HCT116 (cell line): ENCODE data around the gene TMED10. TPM values are rescaled to one million over a fixed set of nuclear protein-coding genes. Genes with fewer than 3 reads are reported as not detected.

Experiments
- ATAC-seq: fragments of 200-7000 bp; cut with Tn5 transposase; 2 replicates; pipeline ENCODE4 v1.9.1; 2020; ENCODE audit warnings: mild to moderate bottlenecking, moderate library complexity
- BruUV-seq: library from RNA; stranded (reverse); fragments of 400-500 nt; replicated peaks from 2 replicates; lab custom pipeline; 2021; lab: Mats Ljungman, UMichigan
- CTCF ChIA-PET: fragments of 300-600 bp; sonication (Branson Sonifier 250); formaldehyde crosslinking; loops from one replicate; lab custom pipeline; 2021; ENCODE audit warnings: antibody characterized with exemption; lab: Charles Lee
- POLR2A ChIA-PET: fragments of 300-600, 350-600 bp; sonication (Branson Sonifier 250); formaldehyde crosslinking; loops from one replicate; lab custom pipeline; 2021; ENCODE audit warnings: antibody characterized with exemption; lab: Charles Lee
- RAD21 ChIA-PET, 2 experiments: fragments of 300-600 bp; sonication (Branson Sonifier 250); formaldehyde crosslinking; loops; one replicate each; lab custom pipeline; 2023; ENCODE audit warnings: low total read pairs in 2 of 2; ENCODE audit not compliant: uncharacterized antibody in 2 of 2, unreplicated experiment in 2 of 2, low non-redundant PET in 1 of 2; lab: Charles Lee
- DNase-seq: peaks from one replicate; pipeline ENCODE4 v3.0.0-alpha.2; 2010; ENCODE audit warnings: low read depth, low spot score
- H2AFZ ChIP-seq: fragments of 200-600 bp; shearing (Covaris generic), sonication (generic); 2 replicates; pipeline ENCODE4 v1.6.1; 2017; ENCODE audit warnings: low read depth, mixed run types, mixed read lengths, antibody characterized with exemption, low read length; ENCODE audit not compliant: poor library complexity, severe bottlenecking
- H3K27ac ChIP-seq: 2 replicates; pipeline ENCODE4 v1.5.1; 2012; ENCODE audit warnings: low read depth, low read length
- H3K27me3 ChIP-seq: fragments of 200-600 bp; sonication (generic); 2 replicates; pipeline ENCODE4 v1.6.1; 2016; ENCODE audit warnings: mixed run types, low read length, mixed read lengths; ENCODE audit not compliant: insufficient read depth
- H3K36me3 ChIP-seq, 2 experiments: fragments of 200-500 bp in 1 of 2; fragments of 200-600 bp in 1 of 2; sonication (Bioruptor generic) in 1 of 2; sonication (generic) in 1 of 2; 2 replicates each; pipeline versions ENCODE4 v1.5.1 to v1.6.1; 2014 to 2016; ENCODE audit warnings: low read length in 2 of 2, inconsistent platforms in 1 of 2, mixed read lengths in 1 of 2, mixed run types in 1 of 2; ENCODE audit not compliant: insufficient read depth in 2 of 2, control insufficient read depth in 1 of 2
- H3K4me1 ChIP-seq, 2 experiments: fragments of 200-600 bp in 1 of 2; sonication (generic) in 1 of 2; 2 replicates each; pipeline versions ENCODE4 v1.5.1 to v1.6.1; 2012 to 2017; ENCODE audit warnings: low read length in 2 of 2, inconsistent platforms in 1 of 2, mild to moderate bottlenecking in 1 of 2, mixed read lengths in 1 of 2, mixed run types in 1 of 2, moderate library complexity in 1 of 2; ENCODE audit not compliant: insufficient read depth in 2 of 2, control insufficient read depth in 1 of 2
- H3K4me2 ChIP-seq: fragments of 200-600 bp; sonication (generic); 2 replicates; pipeline ENCODE4 v1.6.1; 2017; ENCODE audit warnings: mixed run types, low read length, mixed read lengths
- H3K4me3 ChIP-seq, 2 experiments: fragments of 200-600 bp in 1 of 2; sonication (generic) in 1 of 2; replicated peaks in 1 of 2; 2 replicates each; pipeline ENCODE4 v1.5.1; 2011 to 2016; ENCODE audit warnings: low read length in 2 of 2, control low read depth in 1 of 2, low read depth in 1 of 2, mild to moderate bottlenecking in 1 of 2, mixed read lengths in 1 of 2, mixed run types in 1 of 2
- H3K79me2 ChIP-seq: fragments of 200-600 bp; sonication (generic); 2 replicates; pipeline ENCODE4 v1.6.1; 2017; ENCODE audit warnings: mild to moderate bottlenecking, mixed run types, low read length, moderate library complexity, mixed read lengths; ENCODE audit not compliant: insufficient read depth
- H3K9ac ChIP-seq: fragments of 200-600 bp; sonication (generic); 2 replicates; pipeline ENCODE4 v1.6.1; 2016; ENCODE audit warnings: low read length, mixed read lengths
- H3K9me2 ChIP-seq: fragments of 200-600 bp; sonication (generic), shearing (Covaris generic); 2 replicates; pipeline ENCODE4 v1.6.1; 2017; ENCODE audit warnings: mixed run types, mild to moderate bottlenecking, moderate library complexity; ENCODE audit not compliant: insufficient read depth
- H3K9me3 ChIP-seq, 2 experiments: fragments of 200-500 bp in 1 of 2; fragments of 200-600 bp in 1 of 2; sonication (Bioruptor generic) in 1 of 2; sonication (generic) in 1 of 2; 2 replicates each; pipeline ENCODE4 v1.6.1; 2014 to 2017; ENCODE audit warnings: low read length in 2 of 2, mixed read lengths in 2 of 2, inconsistent platforms in 1 of 2, low read depth in 1 of 2, mild to moderate bottlenecking in 1 of 2, mixed run types in 1 of 2, moderate library complexity in 1 of 2; ENCODE audit not compliant: control insufficient read depth in 1 of 2, insufficient read depth in 1 of 2
- H4K20me1 ChIP-seq: fragments of 200-600 bp; sonication (generic), shearing (Covaris generic); 2 replicates; pipeline ENCODE4 v1.6.1; 2017; ENCODE audit warnings: mixed run types, mild to moderate bottlenecking, moderate library complexity; ENCODE audit not compliant: insufficient read depth
- ATF3 ChIP-seq: IDR thresholded peaks from 2 replicates; pipeline ENCODE4 v1.6.1; 2012
- CBX3 ChIP-seq: IDR thresholded peaks from 2 replicates; pipeline ENCODE4 v1.6.1; 2012; ENCODE audit warnings: low read depth
- EGR1 ChIP-seq: IDR thresholded peaks from 2 replicates; pipeline ENCODE4 v1.6.1; 2012; ENCODE audit warnings: low read depth
- ELF1 ChIP-seq: IDR thresholded peaks from 2 replicates; pipeline ENCODE4 v1.6.1; 2012; ENCODE audit warnings: low read depth, borderline replicate concordance
- EZH2 ChIP-seq: fragments of 200-600 bp; sonication (generic); IDR thresholded peaks from 2 replicates; pipeline ENCODE4 v1.6.1; 2017; ENCODE audit warnings: antibody characterized with exemption, mixed run types
- EZH2phosphoT487 ChIP-seq: fragments of 200-600 bp; IDR thresholded peaks from 2 replicates; pipeline ENCODE4 v1.6.1; 2018; ENCODE audit warnings: antibody characterized with exemption, borderline replicate concordance
- JUND ChIP-seq: IDR thresholded peaks from 2 replicates; pipeline ENCODE4 v1.6.1; 2012
- MAX ChIP-seq: IDR thresholded peaks from 2 replicates; pipeline ENCODE4 v1.6.1; 2012
- POLR2A ChIP-seq: IDR thresholded peaks from 2 replicates; pipeline ENCODE4 v1.7.0; 2011; ENCODE audit warnings: borderline replicate concordance; ENCODE audit not compliant: insufficient read depth, insufficient read length; ENCODE audit errors: extremely low read depth
- RAD21 ChIP-seq: IDR thresholded peaks from 2 replicates; pipeline ENCODE4 v1.6.1; 2012; ENCODE audit warnings: low read depth, mild to moderate bottlenecking
- SIN3A ChIP-seq: IDR thresholded peaks from 2 replicates; pipeline ENCODE4 v1.6.1; 2012; ENCODE audit warnings: low read depth
- SRF ChIP-seq: IDR thresholded peaks from 2 replicates; pipeline ENCODE4 v1.6.1; 2012; ENCODE audit warnings: low read depth
- TCF7L2 ChIP-seq: IDR thresholded peaks from 2 replicates; pipeline ENCODE4 v1.7.0; 2011; ENCODE audit warnings: borderline replicate concordance, inconsistent platforms; ENCODE audit not compliant: insufficient read depth, insufficient read length; ENCODE audit errors: extremely low read depth
- ZBTB33 ChIP-seq: IDR thresholded peaks from 2 replicates; pipeline ENCODE4 v1.6.1; 2011; ENCODE audit warnings: mild to moderate bottlenecking, low read length, moderate library complexity; ENCODE audit not compliant: insufficient replicate concordance; ENCODE audit errors: extremely low read depth
- ZFX ChIP-seq: fragments of 450-650 bp; IDR thresholded peaks from 2 replicates; pipeline ENCODE4 v1.6.1; 2017
- ZNF274 ChIP-seq: fragments of 200-500 bp; sonication (Bioruptor generic); IDR thresholded peaks from 2 replicates; pipeline ENCODE4 v1.6.1; 2014; ENCODE audit warnings: mild to moderate bottlenecking, low read depth, low read length, inconsistent platforms
- intact Hi-C: fragments of 100-400 bp; cut with micrococcal nuclease; formaldehyde crosslinking; loops from 2 replicates; pipeline ENCODE4 v1.10.0; 2022
- total RNA-seq: library from RNA; stranded (reverse); gene quantifications from one replicate; pipeline ENCODE4 v1.2.1, GENCODE V29; 2021; ENCODE audit not compliant: unreplicated experiment

TMED10 gene
- total RNA-seq, 1 experiment from 2014 or later, result 303 TPM

DNA sequence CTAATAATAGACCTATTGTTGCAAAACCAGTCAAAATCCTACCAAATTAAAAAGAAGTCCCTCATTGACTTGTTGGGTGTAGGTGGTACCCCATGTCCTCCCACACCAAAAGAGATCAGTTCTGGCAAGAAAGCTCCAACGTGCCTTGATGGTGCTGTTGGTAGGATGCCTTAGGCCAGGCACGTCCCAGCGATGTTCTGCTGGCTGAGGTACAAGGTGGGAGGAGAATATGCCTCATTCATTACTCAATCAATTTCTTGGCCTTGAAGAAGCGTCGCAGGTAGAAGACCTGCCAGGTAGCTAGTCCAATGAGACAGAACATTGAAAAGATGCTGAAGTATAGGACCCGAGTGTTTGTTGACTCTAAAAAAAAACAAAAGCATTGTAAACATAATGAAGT lies 41.8 kb downstream of the TMED10 start:
- H3K27me3 ChIP-seq, result no peaks in the 10 kb centered on the region
- ATAC-seq (no peak), DNase-seq (no peak)
- CTCF ChIA-PET, result interaction anchor here (1.7 kb wide), 1 partner anchor 161 kb away, joined by 6 read pairs; no protein-coding TSS in a partner anchor
- no peaks in the 10 kb centered on the region for H3K4me1 ChIP-seq
- H2AFZ ChIP-seq, result no peak overlapping the region
- no TSS peak for BruUV-seq
- POLR2A ChIA-PET, result interaction anchor here (0.6 to 0.7 kb wide), 2 partner anchors 159 to 163 kb away, joined by 3 read pairs; no protein-coding TSS in a partner anchor
- RAD21 ChIA-PET, result no interaction called here
- intact Hi-C loops, result no loop called here
- H3K27ac ChIP-seq, result no peak overlapping the region
- peaks cover 0 to 30% of the 10 kb centered on the region in 2 experiments; a peak in 3 of 4 replicates for H3K36me3 ChIP-seq
- H3K79me2 ChIP-seq, result peaks cover 35% of the 10 kb centered on the region
- H4K20me1 ChIP-seq, result no peaks in the 10 kb centered on the region
- no peak overlapping the region for H3K9ac ChIP-seq
- H3K9me3 ChIP-seq, result no peaks in the 10 kb centered on the region
- TF ChIP-seq EGR1, result no peak
- no peak for TF ChIP-seq MAX
- TF ChIP-seq ZNF274, result no peak
- no peak for TF ChIP-seq EZH2
- TF ChIP-seq ELF1, result no peak
- TF ChIP-seq JUND, result no peak
- no peak for TF ChIP-seq CBX3
- TF ChIP-seq SIN3A, result no peak
- no peak for TF ChIP-seq SRF
- no peak for TF ChIP-seq RAD21
- no peak for TF ChIP-seq ZFX
- no peak for TF ChIP-seq EZH2phosphoT487
- no peak overlapping the region for H3K4me2 ChIP-seq
- no peaks in the 10 kb centered on the region for H3K9me2 ChIP-seq
- H3K4me3 ChIP-seq, result no peak overlapping the region

GRCh38 chr14:75133597-75133996 lies 42.8 kb downstream of the TMED10 start:
- RAD21 ChIA-PET, result no interaction called here
- H2AFZ ChIP-seq, result no peak overlapping the region
- H3K27ac ChIP-seq, result no peak overlapping the region
- peaks cover 0 to 30% of the 10 kb centered on the region in 2 experiments; a peak in 2 of 4 replicates for H3K36me3 ChIP-seq
- no peak for DNase-seq
- peaks cover 3 to 6% of the 10 kb centered on the region in 2 experiments; a peak in 3 of 4 replicates for H3K4me1 ChIP-seq
- H4K20me1 ChIP-seq, result no peaks in the 10 kb centered on the region
- POLR2A ChIA-PET, result no interaction called here
- H3K79me2 ChIP-seq, result peaks cover 35% of the 10 kb centered on the region
- TF ChIP-seq EGR1 (no peak), TCF7L2 (no peak), EZH2 (no peak), POLR2A (no peak), MAX (no peak), ATF3 (no peak), ZFX (no peak), CBX3 (no peak), ZBTB33 (no peak), JUND (no peak)
- H3K4me2 ChIP-seq, result no peak overlapping the region
- no peak overlapping the region for H3K4me3 ChIP-seq
- H3K9me3 ChIP-seq, result no peaks in the 10 kb centered on the region
- CTCF ChIA-PET, result interaction anchor here (1.7 kb wide), 1 partner anchor 162 kb away, joined by 6 read pairs; no protein-coding TSS in a partner anchor
- no peak for ATAC-seq
- intact Hi-C loops, result no loop called here
- no peak overlapping the region for H3K9ac ChIP-seq
- no peaks in the 10 kb centered on the region for H3K27me3 ChIP-seq
- BruUV-seq, result no TSS peak
- H3K9me2 ChIP-seq, result no peaks in the 10 kb centered on the region
